Endothelial cell of umbilical vein (primary cell): ENCODE results near the gene SLC2A8. TPM values are rescaled to one million over a fixed set of nuclear protein-coding genes. Genes with fewer than 3 reads are reported as not detected.

Experiments used
- BruUV-seq: library from RNA; stranded (reverse); fragments of 400-500 nt; replicated peaks from 2 replicates; lab custom pipeline; 2021; lab: Mats Ljungman, UMichigan
- CTCF ChIA-PET: fragments of 300-600, 350-600 bp; sonication (Branson Sonifier 250); formaldehyde crosslinking; loops from one replicate; lab custom pipeline; 2021; ENCODE audit warnings: antibody characterized with exemption, inconsistent platforms; lab: Charles Lee
- POLR2A ChIA-PET: fragments of 300-600, 350-600 bp; sonication (Branson Sonifier 250); formaldehyde crosslinking; loops from one replicate; lab custom pipeline; 2021; ENCODE audit warnings: antibody characterized with exemption, inconsistent platforms; lab: Charles Lee
- DNase-seq: peaks from one replicate; pipeline ENCODE4 v3.0.0-alpha.2; 2011; ENCODE audit warnings: low read depth, low spot score
- FAIRE-seq: peaks from 2 replicates; lab custom pipeline; 2011; peaks lifted over from hg19 to GRCh38; lab: Jason Lieb, UNC
- H2AFZ ChIP-seq: 2 replicates; pipeline ENCODE4 v1.6.0; 2012; ENCODE audit warnings: low read depth, low read length, control low read depth, inconsistent platforms
- H3K27ac ChIP-seq: 2 replicates; pipeline ENCODE4 v1.5.1; 2011; ENCODE audit warnings: low read depth, mild to moderate bottlenecking, control low read depth, low read length, moderate library complexity; ENCODE audit not compliant: insufficient read depth
- H3K27me3 ChIP-seq, 2 experiments: 2 replicates each; pipeline versions ENCODE4 v1.6.0 to v1.6.1; 2011; ENCODE audit warnings: low read length in 2 of 2, mixed read lengths in 1 of 2; ENCODE audit not compliant: control insufficient read depth in 2 of 2, insufficient read depth in 2 of 2
- H3K36me3 ChIP-seq, 2 experiments: 2 replicates in 1 of 2; 3 replicates in 1 of 2; pipeline ENCODE4 v1.5.1; 2011; ENCODE audit warnings: low read length in 2 of 2, mild to moderate bottlenecking in 1 of 2, moderate library complexity in 1 of 2; ENCODE audit not compliant: control insufficient read depth in 2 of 2, insufficient read depth in 2 of 2; ENCODE audit errors: extremely low read depth in 1 of 2
- H3K4me1 ChIP-seq: 3 replicates; pipeline ENCODE4 v1.5.1; 2011; ENCODE audit warnings: mild to moderate bottlenecking, low read length; ENCODE audit not compliant: control insufficient read depth, insufficient read depth; ENCODE audit errors: extremely low read depth
- H3K4me2 ChIP-seq: 2 replicates; pipeline ENCODE4 v1.6.1; 2011; ENCODE audit warnings: low read length, control low read depth, mixed read lengths; ENCODE audit not compliant: insufficient read depth
- H3K4me3 ChIP-seq, 3 experiments: fragments of 200-600 bp in 1 of 3; sonication (generic), shearing (Covaris generic) in 1 of 3; replicated peaks in 1 of 3; 2 replicates each; pipeline ENCODE4 v1.5.1; 2011 to 2016; ENCODE audit warnings: control low read depth in 3 of 3, low read length in 3 of 3, mild to moderate bottlenecking in 2 of 3, inconsistent platforms in 1 of 3, low read depth in 1 of 3, moderate library complexity in 1 of 3; ENCODE audit not compliant: insufficient read depth in 1 of 3
- H3K79me2 ChIP-seq: 2 replicates; pipeline ENCODE4 v1.6.0; 2012; ENCODE audit warnings: low read length, inconsistent platforms; ENCODE audit not compliant: control insufficient read depth, insufficient read depth
- H3K9ac ChIP-seq: replicated peaks from 2 replicates; pipeline ENCODE3; 2011; ENCODE audit warnings: low read length, control low read depth; ENCODE audit not compliant: insufficient read depth; ENCODE audit errors: extremely low read depth
- H3K9me1 ChIP-seq: replicated peaks from 3 replicates; pipeline ENCODE4 v1.6.0; 2011; ENCODE audit warnings: mild to moderate bottlenecking, low read length; ENCODE audit not compliant: control insufficient read depth, insufficient read depth; ENCODE audit errors: extremely low read depth
- H3K9me3 ChIP-seq: replicated peaks from 2 replicates; pipeline ENCODE4 v1.5.1; 2012; ENCODE audit warnings: low read length, inconsistent platforms; ENCODE audit not compliant: control insufficient read depth, insufficient read depth
- H4K20me1 ChIP-seq: replicated peaks from 2 replicates; pipeline ENCODE3; 2011; ENCODE audit warnings: mild to moderate bottlenecking, low read length; ENCODE audit not compliant: control insufficient read depth, insufficient read depth; ENCODE audit errors: extremely low read depth
- EZH2 ChIP-seq: IDR thresholded peaks from 2 replicates; pipeline ENCODE4 v1.6.1; 2012; ENCODE audit warnings: borderline replicate concordance, low read depth, mild to moderate bottlenecking, moderate library complexity, low read length, inconsistent platforms; ENCODE audit not compliant: severe bottlenecking
- FOS ChIP-seq: IDR thresholded peaks from 2 replicates; pipeline ENCODE4 v1.6.1; 2011; ENCODE audit warnings: mild to moderate bottlenecking, low read length, moderate library complexity, borderline replicate concordance; ENCODE audit not compliant: insufficient read depth
- GATA2 ChIP-seq: IDR thresholded peaks from 2 replicates; pipeline ENCODE4 v1.7.0; 2011; ENCODE audit warnings: low read depth, mild to moderate bottlenecking, moderate library complexity, mixed read lengths, low read length; ENCODE audit not compliant: insufficient read length, insufficient read depth
- JUN ChIP-seq: IDR thresholded peaks from 2 replicates; pipeline ENCODE4 v1.6.1; 2011; ENCODE audit warnings: borderline replicate concordance, low read depth; ENCODE audit not compliant: insufficient read length, insufficient read depth
- MYC ChIP-seq: IDR thresholded peaks from one replicate; pipeline ENCODE4 v1.6.1; 2011; ENCODE audit warnings: mild to moderate bottlenecking, low read depth, low read length
- POLR2A ChIP-seq: IDR thresholded peaks from 2 replicates; pipeline ENCODE4 v1.6.1; 2012; ENCODE audit warnings: low read depth, mild to moderate bottlenecking, control low read depth, low read length
- POLR2AphosphoS5 ChIP-seq: IDR thresholded peaks from 2 replicates; pipeline ENCODE4 v1.6.1; 2012; ENCODE audit warnings: low read depth, mild to moderate bottlenecking, control low read depth, low read length, moderate library complexity; ENCODE audit not compliant: insufficient read depth
- dilution Hi-C: fragments of 300-500 bp; cut with MboI; formaldehyde crosslinking; loops from one replicate; pipeline ENCODE4 v1.15.0; 2019; ENCODE audit warnings: low sequenced_read_pairs; ENCODE audit not compliant: extremely low pct_ligation_motif_present
- intact Hi-C: fragments of 100-400 bp; cut with micrococcal nuclease; formaldehyde crosslinking; loops from one replicate; pipeline ENCODE4 v1.10.0; 2022
- polyA plus RNA-seq, 4 experiments: library from polyadenylated mRNA; depleted of rRNA in 3 of 4; stranded (reverse) in 3 of 4; unstranded in 1 of 4; fragments of >200 nt; gene quantifications; 2 replicates each; pipeline versions ENCODE4 v1.2.1 to v1.2.3, GENCODE V29; 2011 to 2012; ENCODE audit warnings: missing spikeins in 1 of 4
- total RNA-seq: library from RNA; stranded (reverse); gene quantifications from 2 replicates; pipeline ENCODE4 v1.2.3, GENCODE V29; 2021
- TF ChIP-seq, protein P1 (sequence below), 2 donors: IDR thresholded peaks; 1 replicate in 1 of 2; 2 replicates in 1 of 2; pipeline ENCODE4 v1.5.1; 2011; ENCODE audit warnings: low read length in 2 of 2, mild to moderate bottlenecking in 2 of 2, moderate library complexity in 2 of 2, control low read depth in 1 of 2, inconsistent platforms in 1 of 2, low read depth in 1 of 2; ENCODE audit not compliant: insufficient read depth in 1 of 2; ENCODE audit errors: extremely low read depth in 1 of 2
- TF ChIP-seq, protein P2 (sequence below): IDR thresholded peaks from 2 replicates; pipeline ENCODE4 v1.6.1; 2011; ENCODE audit not compliant: insufficient read depth, insufficient read length

SLC2A8 gene
- total and polyA plus RNA-seq, 2 donors (not counting 3 experiments of a cell fraction or from before 2014, with no cell fraction given), result 19.3 to 26.1 TPM

GRCh38 chr9:127446713-127447415 lies 49.9 kb downstream of the SLC2A8 start:
- peaks cover 34% of the 10 kb centered on the region for H3K79me2 ChIP-seq
- no peak for DNase-seq
- no TSS peak for BruUV-seq
- H3K27me3 ChIP-seq, result no peaks in the 10 kb centered on the region
- no peak overlapping the region for H3K4me3 ChIP-seq
- no peak overlapping the region for H2AFZ ChIP-seq
- TF ChIP-seq EZH2 (no peak), FOS (no peak), POLR2A (no peak), JUN (no peak), GATA2 (no peak), MYC (no peak), POLR2AphosphoS5 (no peak)
- TF ChIP-seq, protein P1, sequence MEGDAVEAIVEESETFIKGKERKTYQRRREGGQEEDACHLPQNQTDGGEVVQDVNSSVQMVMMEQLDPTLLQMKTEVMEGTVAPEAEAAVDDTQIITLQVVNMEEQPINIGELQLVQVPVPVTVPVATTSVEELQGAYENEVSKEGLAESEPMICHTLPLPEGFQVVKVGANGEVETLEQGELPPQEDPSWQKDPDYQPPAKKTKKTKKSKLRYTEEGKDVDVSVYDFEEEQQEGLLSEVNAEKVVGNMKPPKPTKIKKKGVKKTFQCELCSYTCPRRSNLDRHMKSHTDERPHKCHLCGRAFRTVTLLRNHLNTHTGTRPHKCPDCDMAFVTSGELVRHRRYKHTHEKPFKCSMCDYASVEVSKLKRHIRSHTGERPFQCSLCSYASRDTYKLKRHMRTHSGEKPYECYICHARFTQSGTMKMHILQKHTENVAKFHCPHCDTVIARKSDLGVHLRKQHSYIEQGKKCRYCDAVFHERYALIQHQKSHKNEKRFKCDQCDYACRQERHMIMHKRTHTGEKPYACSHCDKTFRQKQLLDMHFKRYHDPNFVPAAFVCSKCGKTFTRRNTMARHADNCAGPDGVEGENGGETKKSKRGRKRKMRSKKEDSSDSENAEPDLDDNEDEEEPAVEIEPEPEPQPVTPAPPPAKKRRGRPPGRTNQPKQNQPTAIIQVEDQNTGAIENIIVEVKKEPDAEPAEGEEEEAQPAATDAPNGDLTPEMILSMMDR (IDR thresholded peaks at IDR 0.05; ENCODE audit: extremely low read depth in 1 of 2, insufficient read depth in 1 of 2, low read depth in 1 of 2, low read length in 2 of 2), result no peak
- TF ChIP-seq, protein P2, sequence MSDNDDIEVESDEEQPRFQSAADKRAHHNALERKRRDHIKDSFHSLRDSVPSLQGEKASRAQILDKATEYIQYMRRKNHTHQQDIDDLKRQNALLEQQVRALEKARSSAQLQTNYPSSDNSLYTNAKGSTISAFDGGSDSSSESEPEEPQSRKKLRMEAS, result no peak
- dilution Hi-C loops, result no loop called here
- POLR2A ChIA-PET, result no interaction called here
- CTCF ChIA-PET, result interaction anchor here (1.3 kb wide), 1 partner anchor 50 kb away, joined by 3 read pairs; the partner anchor contains the start of gene SLC2A8
- intact Hi-C loops, result no loop called here
- no peak for FAIRE-seq
- H4K20me1 ChIP-seq, result no peaks in the 10 kb centered on the region
- H3K36me3 ChIP-seq, result peaks cover 38 to 41% of the 10 kb centered on the region in 2 experiments
- no peaks in the 10 kb centered on the region for H3K9me1 ChIP-seq
- H3K9ac ChIP-seq, result no peak overlapping the region
- H3K4me1 ChIP-seq, result peaks cover 14% of the 10 kb centered on the region
- H3K9me3 ChIP-seq, result peaks cover 3% of the 10 kb centered on the region
- H3K27ac ChIP-seq, result no peak overlapping the region
- H3K4me2 ChIP-seq, result no peak overlapping the region
